GM19023 (cell line): ENCODE results near the gene BPIFB2.
"Not testable (repeated sequence)": the region's sequence is repeated elsewhere in the genome, so short reads cannot be mapped to it uniquely, and the experiment has no call there.

Experiments
- ATAC-seq: cut with Tn5 transposase; IDR thresholded peaks from one replicate; pipeline ENCODE4 v1.9.1; 2021; ENCODE audit warnings: mild to moderate bottlenecking, moderate library complexity; ENCODE audit not compliant: unreplicated experiment

BPIFB2 gene

DNA sequence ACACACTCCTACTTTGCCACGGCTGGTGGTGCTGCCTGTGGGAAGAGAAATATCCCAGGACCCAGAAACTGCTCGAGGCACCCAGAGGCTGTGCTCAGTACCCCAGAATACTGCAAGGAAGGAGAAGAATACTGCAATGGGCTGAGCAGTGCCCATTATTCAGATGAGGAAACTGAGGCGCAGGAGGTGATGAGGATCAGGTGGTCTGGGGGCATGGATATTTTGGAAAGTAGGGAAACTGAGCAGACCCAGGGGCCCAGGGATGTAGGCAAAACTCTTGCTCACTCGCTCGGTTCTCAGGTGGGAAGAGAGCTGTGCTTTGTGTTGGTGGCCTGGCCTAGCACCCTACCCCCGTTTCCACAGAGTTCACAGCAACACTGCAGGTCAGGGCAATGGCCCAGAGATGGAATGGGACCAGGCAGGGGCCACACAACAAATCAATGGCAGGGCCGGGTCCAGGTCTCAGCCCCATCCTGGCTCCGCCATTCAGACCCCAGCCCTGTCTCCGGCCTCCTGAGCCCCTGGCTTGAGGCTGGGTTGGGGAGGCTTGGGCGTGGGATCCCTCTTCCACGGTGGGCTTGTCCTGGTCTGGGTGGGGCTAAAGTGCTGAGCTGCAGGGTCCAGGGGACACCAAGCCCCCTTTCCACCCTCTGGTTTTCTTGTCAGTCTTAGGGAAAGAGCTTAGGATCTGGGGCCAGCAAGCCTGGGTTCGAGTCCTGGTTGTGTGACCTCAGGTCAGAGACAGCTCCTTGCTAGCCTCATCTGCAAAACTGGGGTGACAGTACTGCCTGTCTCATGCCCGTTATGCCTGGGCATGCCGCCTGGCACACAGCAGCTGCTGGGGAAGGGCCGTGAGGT is 37.2 kb upstream of the BPIFB2 start:
- ATAC-seq, result no peak

DNA sequence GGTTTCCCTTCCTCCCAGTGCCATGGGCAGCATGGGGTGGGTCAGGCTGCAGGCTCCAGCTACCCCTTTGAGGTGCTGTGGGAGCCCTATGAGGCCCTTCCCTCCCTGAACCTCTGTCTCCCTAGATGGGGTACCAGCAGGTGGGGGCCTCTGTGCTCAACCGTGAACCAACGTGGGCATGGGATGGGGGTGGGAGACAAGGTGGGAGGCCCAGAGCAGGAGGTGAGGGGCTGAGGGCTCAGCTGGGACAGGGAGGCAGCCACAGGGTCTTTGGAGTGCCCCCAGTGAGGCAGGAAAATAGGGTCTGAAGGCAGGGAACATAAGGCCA is 36.6 kb upstream of the BPIFB2 start:
- ATAC-seq, result no peak

DNA sequence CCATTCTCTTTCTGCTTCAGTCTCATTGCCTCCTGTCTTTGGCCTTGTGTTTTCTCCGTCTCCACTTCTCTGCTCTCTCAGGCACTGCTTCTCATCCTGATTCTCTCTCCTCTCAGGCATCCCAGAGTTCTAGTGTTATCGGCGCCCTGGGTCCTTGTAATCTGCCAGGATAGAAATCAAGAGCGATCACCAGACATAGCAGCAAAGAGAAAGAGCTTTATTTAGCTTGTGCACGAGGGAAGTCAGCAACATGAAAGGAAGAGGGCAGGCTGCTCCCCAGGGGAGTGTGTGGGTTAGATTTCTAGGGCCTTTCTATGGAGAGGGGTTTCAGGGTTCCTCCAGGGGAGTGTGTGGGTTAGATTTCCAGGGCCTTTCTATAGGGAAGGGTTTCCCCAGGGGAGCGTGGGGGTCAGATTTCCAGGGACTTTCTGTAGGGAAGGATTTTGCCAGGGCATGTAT is 35.8 kb upstream of the BPIFB2 start:
- ATAC-seq, result peak; percentile 27

DNA sequence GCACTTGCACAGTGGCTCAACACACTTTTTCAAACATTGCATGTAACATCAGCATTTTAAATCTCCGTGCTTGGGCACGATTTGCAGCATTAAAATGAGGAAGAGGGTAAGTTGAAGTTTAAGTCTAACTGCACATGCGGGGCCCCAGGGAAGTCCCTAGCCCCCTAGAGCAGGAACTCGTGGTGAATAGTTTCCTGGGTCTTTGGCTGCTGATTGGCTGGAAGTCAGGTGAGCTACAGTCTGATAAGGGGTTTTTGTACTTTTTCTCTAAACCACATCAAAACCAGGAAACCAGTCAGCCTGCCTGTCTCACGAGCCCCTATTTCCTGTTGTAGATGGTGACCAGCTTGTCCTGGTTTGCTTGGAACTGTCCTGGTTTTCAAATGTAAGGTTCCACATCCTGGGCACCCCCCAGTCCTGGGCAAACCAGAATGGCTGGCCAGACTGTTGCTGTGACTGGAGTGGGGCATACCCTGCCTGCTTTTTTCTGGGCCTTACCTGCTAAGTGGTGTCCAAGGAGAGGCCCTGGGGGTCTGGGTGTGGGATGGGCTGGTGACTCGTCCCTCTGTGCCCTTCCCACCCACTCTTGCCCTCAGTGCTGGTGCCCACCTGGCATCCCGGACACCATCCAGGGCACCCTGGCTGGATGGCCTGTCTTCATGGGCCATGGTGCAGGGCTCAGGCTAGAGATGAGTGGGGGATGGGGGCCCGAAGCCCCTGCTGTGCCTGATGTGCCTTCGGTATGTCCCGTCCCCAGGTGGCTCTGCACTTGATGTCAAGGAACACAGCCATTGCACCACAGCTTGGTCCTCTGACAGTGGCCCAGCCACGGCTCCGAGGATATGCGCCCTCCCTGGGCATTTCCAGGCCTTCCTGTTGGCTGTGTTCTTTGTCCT is 35.1 kb upstream of the BPIFB2 start:
- peak; percentile 70 for ATAC-seq

DNA sequence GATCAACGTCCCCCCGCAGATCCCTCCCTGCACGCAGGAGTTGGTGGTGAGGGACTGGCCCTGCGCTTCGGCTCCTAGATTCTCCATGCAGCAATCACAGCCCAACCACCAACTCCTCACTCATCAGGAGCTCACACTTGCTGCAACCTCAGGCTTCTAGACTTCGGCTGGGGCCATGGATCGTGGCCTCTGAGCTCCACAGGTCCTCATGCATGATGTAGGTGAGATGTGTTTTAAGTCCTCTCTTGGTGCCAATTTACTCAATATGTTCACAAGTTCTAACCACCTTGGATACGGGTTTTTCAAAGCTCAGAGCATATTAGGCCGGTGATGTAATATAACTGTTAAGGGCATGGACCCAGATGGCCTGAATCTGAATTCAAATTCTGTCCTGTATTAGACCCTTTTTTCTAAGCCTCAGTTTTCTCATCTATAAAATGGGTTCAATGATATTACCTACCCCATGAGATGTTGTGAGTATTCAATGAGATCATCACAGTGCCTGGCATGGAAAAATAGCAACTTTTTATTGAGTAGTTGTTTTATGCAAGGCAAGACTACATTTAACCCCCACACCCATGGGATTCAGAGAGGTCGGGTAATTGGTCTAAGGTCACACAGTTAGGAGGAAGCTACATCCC is 34.3 kb upstream of the BPIFB2 start:
- ATAC-seq, result no peak

DNA sequence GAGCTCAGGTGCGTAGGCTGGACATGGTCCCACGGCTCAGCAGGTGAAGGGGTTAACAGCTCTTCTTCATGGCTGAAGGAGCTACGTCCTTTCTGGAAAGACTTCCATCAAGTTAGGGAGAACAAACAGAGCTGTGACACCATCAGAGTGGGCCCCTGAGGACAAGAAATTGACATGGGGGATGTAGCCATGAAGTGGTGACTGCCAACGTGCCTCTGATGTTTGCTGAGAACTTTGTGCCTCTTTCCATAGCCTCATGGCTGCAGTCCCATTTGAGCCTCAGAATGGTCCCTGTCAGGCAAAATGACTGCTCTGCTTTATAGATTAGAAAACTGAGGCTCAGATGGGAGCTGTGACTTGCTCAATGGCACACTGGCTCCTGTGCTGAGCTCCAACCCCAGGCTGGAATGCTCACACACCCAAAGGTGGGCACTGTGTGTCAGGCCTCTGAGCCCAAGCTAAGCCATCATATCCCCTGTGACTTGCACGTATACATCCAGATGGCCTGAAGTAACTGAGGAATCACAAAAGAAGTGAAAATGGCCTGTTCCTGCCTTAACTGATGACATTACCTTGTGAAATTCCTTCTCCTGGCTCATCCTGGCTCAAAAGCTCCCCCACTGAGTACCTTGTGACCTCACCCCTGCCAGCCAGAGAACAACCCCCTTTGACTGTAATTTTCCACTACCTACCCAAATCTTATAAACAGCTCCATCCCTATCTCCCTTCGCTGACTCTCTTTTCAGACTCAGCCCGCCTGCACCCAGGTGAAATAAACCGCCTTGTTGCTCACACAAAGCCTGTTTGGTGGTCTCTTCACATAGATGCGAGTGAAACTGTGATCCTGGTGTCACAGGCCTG is 33.1 kb upstream of the BPIFB2 start:
- ATAC-seq, result not testable (repeated sequence)

DNA sequence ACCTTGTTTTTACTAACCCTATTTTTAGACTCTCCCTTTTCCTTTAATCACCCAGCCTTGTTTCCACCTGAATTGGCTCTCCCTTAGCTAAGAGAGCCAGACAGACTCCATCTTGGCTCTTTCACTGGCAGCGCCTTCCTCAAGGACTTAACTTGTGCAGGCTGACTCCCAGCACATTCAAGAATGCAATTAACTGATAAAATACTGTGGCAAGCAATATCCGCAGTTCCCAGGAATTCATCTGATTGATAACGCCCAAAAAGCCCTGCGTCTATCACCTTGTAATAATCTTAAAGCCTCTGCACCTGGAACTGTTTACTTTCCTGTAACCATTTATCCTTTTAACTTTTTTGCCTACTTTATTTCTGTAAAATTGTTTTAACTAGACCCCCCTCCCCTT is 32.4 kb upstream of the BPIFB2 start:
- not testable (repeated sequence) for ATAC-seq

DNA sequence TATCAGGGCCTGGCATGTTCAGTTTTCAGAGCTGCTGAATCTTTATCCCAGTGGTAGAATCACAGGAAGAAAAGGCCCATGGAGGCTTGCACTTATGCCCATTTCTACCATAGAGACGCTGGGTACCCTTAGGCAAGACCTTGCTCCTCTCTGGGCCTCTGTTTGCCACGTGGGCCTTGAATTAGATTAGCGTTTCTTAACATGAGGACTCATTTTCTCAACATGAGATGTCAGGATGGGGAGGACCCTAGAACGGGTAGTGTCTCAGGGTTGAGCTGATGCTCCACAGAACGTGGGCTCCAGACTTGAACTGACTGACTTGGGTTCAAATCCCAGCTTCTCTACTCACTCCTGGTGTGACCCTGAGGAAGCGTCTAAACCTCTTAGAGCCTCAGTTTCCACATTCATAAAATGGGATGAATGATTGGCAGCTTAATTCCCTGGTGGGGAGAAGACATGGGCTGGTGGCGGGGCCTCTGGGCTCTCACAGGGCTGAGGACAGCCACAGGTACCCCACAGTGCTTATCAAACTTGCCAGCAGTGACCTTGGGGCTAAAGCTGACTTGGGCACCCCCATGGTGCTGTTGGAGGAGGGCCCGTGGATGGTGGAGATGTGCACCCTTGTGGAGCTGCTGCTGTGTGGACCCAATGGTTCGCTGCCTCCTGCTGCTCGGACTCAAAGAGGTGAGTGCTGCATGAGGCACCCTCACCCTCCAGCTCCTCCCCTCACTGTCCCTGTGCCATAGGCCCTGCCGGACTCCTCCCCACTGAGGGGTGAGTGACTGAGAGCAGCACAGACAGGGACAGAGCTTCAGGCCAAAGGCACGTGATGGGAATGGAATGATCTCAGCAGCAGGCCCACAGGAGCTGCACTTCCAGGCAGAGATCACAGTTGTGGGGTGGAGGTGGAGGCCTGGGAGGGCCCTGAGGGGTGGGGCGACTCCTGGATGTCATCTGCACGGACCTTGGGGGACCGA is 31.5 kb upstream of the BPIFB2 start:
- ATAC-seq, result no peak

DNA sequence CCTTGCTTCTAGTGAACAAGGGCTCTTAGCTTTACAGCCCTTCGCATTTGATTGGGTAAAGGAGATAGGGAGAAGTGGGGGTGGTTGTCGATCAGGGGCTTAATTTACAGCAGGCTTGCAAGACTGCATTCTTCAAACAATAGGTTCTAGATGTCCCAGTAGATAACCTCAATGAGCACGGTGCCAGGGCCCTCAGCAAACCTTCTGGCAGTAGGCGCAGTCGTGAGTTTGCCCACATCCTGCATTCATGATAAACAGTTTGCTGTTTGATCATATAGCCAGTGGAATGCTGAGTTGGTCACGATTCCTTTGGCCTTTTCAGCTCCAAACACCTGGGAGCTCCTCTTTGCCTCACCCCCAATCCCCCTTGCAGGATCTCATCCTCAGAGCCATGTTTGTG is 30.8 kb upstream of the BPIFB2 start:
- no peak for ATAC-seq

DNA sequence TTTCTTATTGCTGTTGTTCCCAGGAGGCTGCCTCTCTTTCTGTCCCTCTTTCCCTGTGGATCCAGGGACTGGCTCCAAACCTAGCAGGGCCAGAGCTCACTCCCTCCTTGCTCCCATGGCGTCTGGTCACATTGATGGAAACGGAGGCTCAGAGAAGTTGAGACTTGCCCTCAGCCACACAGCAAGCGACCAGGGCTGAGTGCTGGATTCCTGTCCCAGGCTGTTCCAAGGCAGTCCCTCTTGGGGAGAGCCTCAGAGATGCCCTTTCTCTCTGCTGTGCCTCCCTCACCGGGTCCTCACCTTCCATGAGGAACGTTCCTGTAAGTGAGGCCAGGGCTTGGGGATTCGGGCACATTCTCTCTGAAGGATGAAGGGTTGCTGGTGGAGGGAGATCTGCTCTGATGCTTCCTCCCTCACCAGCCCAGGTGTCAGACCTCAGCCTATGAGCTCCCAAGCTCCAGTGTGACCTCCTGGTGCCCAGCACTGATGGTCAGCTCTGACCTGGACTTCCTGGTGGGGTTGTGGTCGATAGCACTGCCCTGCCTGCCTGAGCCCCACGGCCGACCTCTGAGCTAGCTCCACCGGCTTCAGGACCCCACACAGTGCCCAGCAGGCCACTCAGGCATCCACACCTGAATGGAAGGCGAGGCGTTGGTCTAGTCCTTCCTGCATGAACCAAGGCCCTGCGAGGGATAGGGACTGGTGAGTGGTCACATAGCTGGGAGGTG is 30.1 kb upstream of the BPIFB2 start:
- no peak for ATAC-seq

DNA sequence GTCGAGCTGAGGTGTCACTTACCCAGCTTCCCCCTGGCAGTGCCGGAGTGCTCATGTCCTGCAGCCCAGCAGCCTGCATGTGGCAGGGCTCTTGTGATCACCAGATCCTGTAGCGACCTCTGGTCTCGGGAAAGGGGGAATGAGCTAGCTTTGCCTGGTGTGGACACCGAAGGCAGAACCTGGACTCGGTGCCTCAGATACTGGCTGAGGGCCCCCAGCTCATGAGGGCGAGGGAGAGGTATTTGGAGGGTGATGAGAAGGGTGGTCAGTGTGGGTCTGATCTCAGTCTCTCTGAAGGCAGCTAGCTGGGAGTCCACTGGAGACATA is 29.5 kb upstream of the BPIFB2 start:
- ATAC-seq, result no peak

DNA sequence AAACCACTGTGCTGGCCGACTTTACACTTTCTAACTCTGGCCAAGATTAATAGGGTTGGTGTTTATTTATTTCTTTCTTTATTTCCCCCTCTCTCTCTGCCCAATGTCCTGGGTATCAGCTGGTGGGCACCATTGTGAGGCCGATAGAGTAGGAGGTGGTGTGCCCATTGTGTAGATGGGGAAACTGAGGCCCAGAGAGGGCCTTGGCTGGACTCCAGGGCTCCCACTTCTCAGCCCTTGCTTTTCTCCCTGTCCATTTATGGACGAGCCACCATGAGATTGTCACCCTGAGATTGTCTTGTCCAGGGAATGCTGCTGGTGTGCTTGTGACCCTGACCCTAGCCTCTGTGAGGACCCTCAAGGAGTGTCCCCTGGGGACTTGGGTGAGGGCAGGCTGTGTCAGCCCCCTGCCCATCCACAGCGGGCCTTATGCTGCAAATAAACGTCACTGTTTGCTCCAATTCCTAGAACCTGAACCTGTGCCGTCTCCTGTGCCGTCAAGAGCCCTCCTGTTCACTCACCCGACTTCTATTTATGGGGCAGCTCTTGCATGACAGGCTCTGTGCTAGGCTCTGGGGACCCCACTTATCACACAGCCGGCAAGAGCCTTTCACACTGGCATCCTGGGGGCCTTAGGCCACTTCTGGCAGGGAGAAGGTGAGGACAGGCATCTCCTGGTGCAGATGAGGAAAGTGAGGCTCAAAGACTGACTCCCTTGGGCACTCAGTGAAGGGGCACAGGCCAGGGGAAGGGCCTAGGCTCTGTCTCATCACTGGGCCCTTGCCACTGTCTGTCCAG is 28.1 kb upstream of the BPIFB2 start:
- no peak for ATAC-seq

DNA sequence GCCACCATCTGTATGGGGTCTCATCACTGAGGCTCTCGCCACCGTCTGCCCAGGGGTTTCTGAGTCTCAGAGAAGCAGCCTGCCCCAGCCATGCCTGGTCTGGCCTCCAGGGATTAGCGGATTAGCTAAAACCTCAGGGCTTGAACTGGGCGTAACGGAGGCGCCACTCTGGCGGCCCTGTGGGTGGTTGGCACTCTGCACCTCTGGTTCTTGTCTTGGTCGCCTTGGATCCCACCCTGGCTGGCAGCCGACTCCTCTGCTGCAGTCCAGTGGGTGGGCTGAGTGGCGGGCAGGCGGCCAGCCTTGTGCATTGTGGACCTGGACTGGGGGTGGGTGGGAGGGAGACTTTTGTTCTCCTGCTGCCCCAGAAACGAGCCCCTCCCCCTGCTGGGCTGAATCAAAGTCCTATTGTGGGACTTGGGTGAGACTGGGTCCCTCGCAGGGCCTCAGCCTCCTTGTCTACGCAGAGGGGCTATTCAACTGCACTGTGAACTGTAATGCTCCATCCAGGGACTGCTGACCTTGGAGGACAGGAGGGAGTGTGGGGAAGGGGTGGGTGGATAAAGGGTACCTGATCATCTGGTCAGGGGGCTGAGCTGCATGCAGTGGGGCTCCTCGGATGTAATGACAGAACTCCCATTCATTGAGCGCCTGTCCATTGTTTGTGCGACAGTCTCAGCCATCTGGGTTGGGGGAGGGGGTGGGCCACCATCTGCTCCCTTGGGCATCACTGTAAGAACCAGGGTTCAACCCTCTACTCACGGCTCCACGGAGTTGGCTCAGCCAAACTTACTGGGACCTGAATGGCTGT is 27.2 kb upstream of the BPIFB2 start:
- ATAC-seq, result no peak

DNA sequence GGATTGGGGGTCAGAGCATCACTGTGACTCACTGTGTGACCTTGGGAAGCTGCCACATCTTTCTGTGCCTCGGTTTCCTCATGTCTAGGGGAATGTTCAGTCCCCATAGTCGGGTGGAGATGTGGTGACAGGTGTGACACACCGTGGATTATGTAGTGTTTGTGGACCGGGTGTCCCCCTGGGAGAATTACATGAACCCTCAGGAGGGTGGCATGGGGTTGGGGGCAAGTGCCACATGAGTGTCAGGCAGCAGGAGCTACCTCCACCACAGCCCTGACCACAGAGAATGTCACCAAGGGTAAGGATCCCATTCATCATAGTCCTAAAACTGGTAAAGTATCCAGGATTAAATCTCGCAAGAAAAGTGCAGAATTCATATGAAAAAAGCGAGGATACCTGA is 26.5 kb upstream of the BPIFB2 start:
- ATAC-seq, result no peak

DNA sequence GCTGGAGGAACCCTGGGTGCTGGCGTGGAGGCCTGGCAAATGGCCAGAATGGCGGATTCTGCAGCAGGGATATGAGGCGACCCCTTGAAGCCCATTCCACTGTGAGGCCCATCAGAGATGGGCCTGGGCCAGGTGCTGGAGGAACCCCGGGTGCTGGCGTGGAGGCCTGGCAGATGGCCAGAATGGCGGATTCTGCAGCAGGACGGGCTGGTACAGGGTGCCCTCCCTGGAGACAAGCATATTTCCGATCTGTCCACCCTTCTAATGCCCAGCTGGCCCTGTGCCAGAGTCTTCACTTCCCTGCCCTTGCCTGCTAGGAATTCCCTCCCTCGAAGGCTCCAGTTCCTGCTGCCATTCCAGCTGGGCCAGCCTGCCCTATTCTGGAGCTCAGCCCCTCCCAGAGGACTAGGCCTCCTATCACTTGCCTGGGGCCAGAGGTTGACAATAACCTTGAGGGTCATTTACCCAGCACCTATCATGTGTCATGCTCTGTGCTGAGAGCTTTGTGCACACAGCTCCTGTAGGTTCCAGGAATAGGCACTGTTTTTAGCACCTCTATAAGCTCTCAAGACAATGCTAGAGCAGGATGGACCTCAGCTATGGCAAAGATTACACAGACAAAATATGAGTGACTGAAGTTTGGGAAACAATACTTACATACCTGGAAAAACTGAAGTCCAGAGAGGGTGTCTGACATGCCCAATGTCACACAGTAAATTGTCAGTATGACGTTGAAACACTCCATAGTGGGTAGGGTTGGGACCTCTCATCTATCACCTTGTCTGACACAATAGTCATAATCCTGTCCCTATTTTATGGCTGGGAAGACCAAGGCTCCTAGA is 24.7 kb upstream of the BPIFB2 start:
- no peak for ATAC-seq

DNA sequence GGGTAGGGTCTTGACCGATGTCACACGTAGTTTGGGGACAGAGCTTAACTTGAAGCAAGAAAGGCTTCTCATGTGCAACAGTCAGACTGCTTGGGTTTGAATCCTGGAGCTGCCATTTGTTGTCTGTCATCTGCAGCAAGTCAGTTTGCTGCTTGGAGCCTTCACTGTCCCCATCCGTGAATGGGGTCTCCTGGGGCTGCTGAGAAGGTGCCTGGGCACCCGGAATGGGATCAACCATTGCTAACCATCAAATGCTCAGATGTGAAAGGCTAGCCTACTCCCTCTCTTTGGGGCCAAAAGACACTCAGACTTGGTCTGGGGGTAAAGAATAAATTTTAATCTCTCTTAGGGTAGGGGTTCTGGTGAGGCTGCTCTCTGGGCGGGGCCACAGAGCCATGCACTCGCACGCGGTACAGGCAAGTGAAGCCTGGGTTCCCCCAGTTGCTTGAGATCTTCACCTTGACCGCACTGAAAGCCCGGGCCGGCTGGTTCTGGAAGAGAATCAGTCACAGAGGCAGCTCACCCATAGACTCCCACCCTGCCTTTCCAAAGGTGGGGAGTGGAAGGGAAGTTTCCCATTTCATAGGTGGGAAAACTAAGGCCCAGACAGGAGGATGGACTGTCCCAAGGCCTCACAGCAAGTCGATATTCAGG is 23.9 kb upstream of the BPIFB2 start:
- no peak for ATAC-seq
